ENCODE measurements around the gene NLRP13. TPM values are rescaled to one million over a fixed set of nuclear protein-coding genes. Genes with fewer than 3 reads are reported as not detected.

Gene NLRP13
- total and polyA plus RNA-seq, 2 of the 4 experiments (the other 2 are of a cell fraction) = not detected

- no TSS peak for BruUV-seq (replicated peaks)
These were observed 49.5 kb downstream of the NLRP13 start for GRCh38 chr19:55882626-55883025.

More at GRCh38 chr19:55882626-55883025, 49.5 kb downstream of the NLRP13 start:
- intact Hi-C loops (cut with micrococcal nuclease) = no loop called here
- CTCF ChIA-PET = no interaction called here
- Histone ChIP-seq H2AK5ac (ENCODE audit: low read depth, low read length) (no peak overlapping the region), H3K4me3 (ENCODE audit: insufficient read depth, low read depth, low read length) (no peak overlapping the region), H2AFZ (replicated peaks; ENCODE audit: low read length, poor library complexity) (no peak overlapping the region), H3K4ac (ENCODE audit: low read depth, low read length) (no peak overlapping the region), H4K5ac (ENCODE audit: low read depth, low read length) (no peak overlapping the region), H3K9me3 (ENCODE audit: control insufficient read depth, insufficient read depth, low read length) (peaks cover 26% of the 10 kb centered on the region), H3K56ac (ENCODE audit: extremely low read depth, insufficient read depth, low read length) (no peak overlapping the region), H3K9me1 (ENCODE audit: insufficient read depth, low read length) (no peaks in the 10 kb centered on the region), H2BK120ac (ENCODE audit: low read depth, low read length) (no peak overlapping the region), H2BK5ac (ENCODE audit: low read depth, low read length, poor library complexity, severe bottlenecking) (no peak overlapping the region), H4K20me1 (ENCODE audit: insufficient read depth, low read length) (no peaks in the 10 kb centered on the region), H3K36me3 (ENCODE audit: control insufficient read depth, insufficient read depth, low read length) (no peaks in the 10 kb centered on the region), H3K9ac (ENCODE audit: low read depth, low read length) (no peak overlapping the region), H3K27ac (ENCODE audit: insufficient read depth, low read length) (no peak overlapping the region), H3K79me1 (ENCODE audit: low read depth in 1 of 2, low read length in 2 of 2) (no peaks in the 10 kb centered on the region), H3K18ac (ENCODE audit: low read depth, low read length) (no peak overlapping the region), H3K23ac (ENCODE audit: low read depth, low read length) (no peak overlapping the region), H3K4me2 (ENCODE audit: low read depth, low read length) (no peak overlapping the region), H3K14ac (replicated peaks; ENCODE audit: low read depth, low read length) (no peak overlapping the region), H2AK9ac (replicated peaks; ENCODE audit: low read depth, low read length, poor library complexity) (no peak overlapping the region), H2BK20ac (ENCODE audit: low read depth, low read length) (no peak overlapping the region), H2BK15ac (ENCODE audit: low read depth, low read length) (no peak overlapping the region), H4K8ac (ENCODE audit: low read depth in 2 of 2, low read length in 2 of 2) (no peak overlapping the region), H3K27me3 (ENCODE audit: control insufficient read depth, insufficient read depth, low read length) (no peaks in the 10 kb centered on the region), H4K91ac (ENCODE audit: insufficient read depth, low read depth, low read length) (no peak overlapping the region), H3K4me1 (ENCODE audit: control insufficient read depth, insufficient read depth, low read length) (no peaks in the 10 kb centered on the region)
- in situ Hi-C loops (cut with MboI; ENCODE audit: low sequenced_read_pairs) = no loop called here
- POLR2A ChIA-PET (ENCODE audit: unreplicated experiment) = no interaction called here
- no peak for TF ChIP-seq RCOR1 (IDR thresholded peaks at IDR 0.05; ENCODE audit: insufficient replicate concordance, low read length)
- no peak for TF ChIP-seq CTCF (conservative IDR thresholded peaks at IDR 0.05; ENCODE audit: low read depth, low read length)
- no peak for TF ChIP-seq CHD1 (IDR thresholded peaks at IDR 0.05; ENCODE audit: low read depth, low read length)
- TF ChIP-seq MXI1 (IDR thresholded peaks at IDR 0.05; ENCODE audit: borderline replicate concordance, low read depth, low read length) = no peak
- no peak for TF ChIP-seq MAZ (IDR thresholded peaks at IDR 0.05; ENCODE audit: borderline replicate concordance, low read depth, low read length)
- no peak for TF ChIP-seq SMC3 (IDR thresholded peaks at IDR 0.05; ENCODE audit: low read depth, low read length)
- no peak for TF ChIP-seq MAFK (IDR thresholded peaks at IDR 0.05; ENCODE audit: low read depth, low read length)
- TF ChIP-seq ELK1 (IDR thresholded peaks at IDR 0.05; ENCODE audit: borderline replicate concordance, low read depth, low read length) = no peak
- TF ChIP-seq NFE2L2 (IDR thresholded peaks at IDR 0.05; ENCODE audit: low read depth, low read length) = no peak
- no peak for TF ChIP-seq FOS (IDR thresholded peaks at IDR 0.05; ENCODE audit: low read depth, low read length)
- no peak for TF ChIP-seq RFX5 (IDR thresholded peaks at IDR 0.05; ENCODE audit: low read depth, low read length)
- TF ChIP-seq USF2 (IDR thresholded peaks at IDR 0.05; ENCODE audit: low read depth, low read length) = no peak
- no peak for TF ChIP-seq POLR2A (IDR thresholded peaks at IDR 0.05; ENCODE audit: low read depth, low read length)
- TF ChIP-seq RAD21 (IDR thresholded peaks at IDR 0.05; ENCODE audit: low read length) = no peak
- no peak for TF ChIP-seq BHLHE40 (IDR thresholded peaks at IDR 0.05; ENCODE audit: low read depth, low read length)
- no peak for TF ChIP-seq CEBPB (IDR thresholded peaks at IDR 0.05; ENCODE audit: low read depth, low read length)
- WGBS, 2 experiments (ENCODE audit: extremely low coverage in 2 of 2, insufficient read length in 1 of 2) = 58% methylated on average over 2 of the region's 4 CpGs; no CpG with 5 or more reads in 1 of the 2 experiments
- dilution Hi-C loops (cut with HindIII; ENCODE audit: low sequenced_read_pairs, unreplicated experiment) = no loop called here
- DNase-seq = no peak
- ATAC-seq (ENCODE audit: low read depth) = no peak
